HG03175 (cell line): ENCODE results near the gene POLG2.
"Not testable (repeated sequence)": the region's sequence is repeated elsewhere in the genome, so short reads cannot be mapped to it uniquely, and the experiment has no call there.

Source experiments
- ATAC-seq: cut with Tn5 transposase; IDR thresholded peaks from one replicate; pipeline ENCODE4 v1.9.1; 2021; ENCODE audit warnings: mild to moderate bottlenecking, moderate library complexity; ENCODE audit not compliant: unreplicated experiment

The POLG2 gene

DNA sequence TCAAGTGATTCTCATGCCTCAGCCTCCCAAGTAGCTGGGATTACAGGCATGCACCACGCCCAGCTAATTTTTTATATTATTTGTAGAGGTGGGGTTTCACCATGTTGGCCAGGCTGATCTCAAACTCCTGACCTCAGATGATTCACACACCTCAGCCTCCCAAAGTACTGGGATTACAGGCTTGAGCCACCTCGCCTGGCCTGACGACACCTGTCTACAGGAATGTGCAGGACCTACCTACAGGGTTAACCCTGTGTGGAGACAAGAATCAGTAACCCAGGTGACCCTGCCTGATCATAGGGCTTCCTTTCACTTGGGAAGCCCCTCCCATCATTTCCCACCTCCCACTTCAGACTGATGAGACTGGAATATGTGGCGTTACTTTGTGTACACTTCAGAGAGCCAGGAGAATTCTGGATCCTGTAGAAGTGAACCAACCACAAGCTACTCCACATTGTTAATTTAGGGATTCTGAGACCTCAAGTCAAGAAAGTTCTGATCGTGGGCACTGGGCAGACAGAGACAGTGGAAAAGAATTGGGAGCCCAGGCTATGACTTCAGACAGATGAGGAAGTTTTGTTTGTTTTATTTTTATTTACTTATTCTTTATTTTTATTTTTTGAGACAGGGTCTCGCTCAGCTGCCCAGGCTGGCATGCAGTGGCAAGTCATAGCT is 53.6 kb downstream of the POLG2 start:
- no peak for ATAC-seq

DNA sequence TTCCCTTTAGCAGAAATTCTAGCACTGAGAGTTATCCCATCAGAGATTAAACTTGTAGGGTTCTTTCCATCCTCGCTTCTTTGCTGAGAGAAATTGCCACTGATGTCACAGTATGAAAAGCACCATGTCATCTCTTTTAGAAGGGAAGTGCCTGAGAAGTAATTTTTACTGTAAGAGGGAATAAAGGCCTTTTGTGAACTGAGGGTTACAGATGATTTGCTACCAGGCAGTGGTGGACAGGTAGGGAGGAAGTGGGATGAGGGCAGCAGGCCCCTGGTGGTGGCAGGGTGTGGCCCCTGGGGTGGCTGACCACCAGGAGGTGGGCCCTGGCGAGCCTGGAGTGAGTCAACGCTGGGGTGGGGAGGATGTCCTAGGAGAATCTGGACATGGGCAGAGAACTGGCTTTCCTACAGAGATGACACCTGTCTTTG is 54.3 kb downstream of the POLG2 start:
- ATAC-seq: no peak

DNA sequence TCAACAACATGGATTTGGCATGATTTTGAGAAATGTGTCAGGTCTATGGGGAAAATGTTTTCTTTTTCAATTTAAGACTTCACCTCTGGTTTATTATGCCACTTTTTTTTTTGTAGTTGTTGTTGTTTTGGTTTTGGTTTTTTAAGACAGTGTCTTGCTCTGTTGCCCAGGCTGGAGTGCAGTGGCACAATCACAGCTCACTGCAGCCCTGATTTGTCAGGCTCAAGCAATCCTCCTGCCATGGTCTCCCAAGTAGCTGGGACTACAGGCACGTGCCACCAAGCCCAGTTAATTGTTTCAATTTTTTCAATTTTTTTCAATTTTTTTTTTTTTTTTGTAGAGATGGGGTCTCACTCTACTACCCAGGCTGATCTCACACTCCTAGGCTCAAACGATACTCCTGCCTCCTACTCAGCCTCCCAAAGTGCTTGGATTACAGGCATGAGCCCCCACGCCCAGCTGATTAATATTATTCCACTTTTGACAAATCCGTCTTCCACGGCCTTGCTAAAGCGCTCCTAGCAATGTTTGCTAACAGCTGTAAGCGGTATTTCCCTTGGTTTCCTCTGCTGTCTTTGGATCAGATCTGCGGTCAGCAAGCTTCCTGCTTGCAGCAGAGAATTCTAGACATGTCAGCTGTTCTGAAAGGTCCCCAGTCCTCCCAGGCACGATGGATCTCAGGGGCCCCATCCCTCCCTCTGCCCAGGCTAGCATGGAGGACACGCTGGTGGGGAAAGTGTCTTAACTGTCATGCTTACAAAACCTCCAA is 54.9 kb downstream of the POLG2 start:
- ATAC-seq: no peak

DNA sequence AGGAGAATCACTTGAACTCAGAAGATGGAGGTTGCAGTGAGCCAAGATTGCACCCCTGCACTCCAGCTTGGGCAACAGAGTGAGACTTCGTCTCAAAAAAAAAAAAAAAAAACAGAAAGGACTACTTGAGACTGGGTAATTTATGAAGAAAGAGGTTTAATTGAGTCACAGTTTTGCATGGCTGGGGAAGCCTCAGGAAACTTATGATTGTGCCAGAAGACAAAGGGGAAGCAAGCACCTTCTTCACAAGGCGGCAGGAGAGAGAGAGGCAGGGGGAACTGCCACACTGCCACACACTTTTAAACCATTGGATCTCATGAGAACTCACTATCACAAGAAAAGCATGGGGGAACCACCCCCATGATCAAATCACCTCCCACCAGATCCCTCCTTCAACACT is 56.9 kb downstream of the POLG2 start:
- ATAC-seq: no peak

DNA sequence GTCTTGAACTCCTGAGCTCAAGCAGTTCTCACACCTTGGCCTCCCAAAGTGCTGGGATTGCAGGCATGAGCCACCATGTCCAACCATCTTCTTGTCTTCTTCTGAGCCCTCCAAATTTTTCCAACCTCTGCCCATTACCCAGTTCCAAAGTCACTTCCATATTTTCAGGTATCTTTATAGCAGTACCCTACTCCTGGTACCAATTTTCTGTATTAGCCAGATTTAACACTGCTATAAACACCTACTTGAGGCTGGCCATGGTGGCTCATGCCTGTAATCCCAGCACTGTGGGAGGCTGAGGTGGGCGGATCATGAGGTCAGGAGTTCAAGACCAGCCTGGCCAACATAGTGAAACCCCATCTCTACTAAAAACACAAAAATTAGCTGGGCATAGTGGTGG is 57.3 kb downstream of the POLG2 start:
- ATAC-seq: not testable (repeated sequence)

DNA sequence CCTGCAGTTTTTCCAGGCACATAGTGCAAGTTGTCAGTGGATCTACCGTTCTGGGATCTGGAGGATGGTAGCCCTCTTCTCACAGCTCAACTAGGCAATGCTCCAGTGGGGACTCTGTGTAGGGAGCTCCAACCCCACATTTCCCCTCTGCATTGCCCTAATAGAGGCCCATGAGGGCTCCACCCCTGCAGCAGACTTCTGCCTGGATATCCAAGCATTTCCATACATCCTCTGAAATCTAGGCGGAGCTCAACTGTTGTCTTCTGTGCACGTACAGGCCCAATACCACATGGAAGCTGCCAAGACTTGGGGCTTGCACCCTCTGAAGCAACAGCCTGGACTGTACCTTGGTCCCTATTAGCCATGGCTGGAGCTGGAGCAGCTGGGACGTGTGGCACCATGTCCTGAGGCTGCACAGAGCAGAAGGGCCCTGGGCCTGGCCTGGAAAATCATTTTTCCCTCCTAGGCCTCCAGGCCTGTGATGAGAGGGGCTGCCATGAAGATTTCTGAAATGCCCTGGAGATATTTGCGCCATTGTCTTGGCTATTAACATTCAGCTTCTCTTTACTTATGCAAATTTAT is 58.8 kb downstream of the POLG2 start:
- ATAC-seq: no peak

DNA sequence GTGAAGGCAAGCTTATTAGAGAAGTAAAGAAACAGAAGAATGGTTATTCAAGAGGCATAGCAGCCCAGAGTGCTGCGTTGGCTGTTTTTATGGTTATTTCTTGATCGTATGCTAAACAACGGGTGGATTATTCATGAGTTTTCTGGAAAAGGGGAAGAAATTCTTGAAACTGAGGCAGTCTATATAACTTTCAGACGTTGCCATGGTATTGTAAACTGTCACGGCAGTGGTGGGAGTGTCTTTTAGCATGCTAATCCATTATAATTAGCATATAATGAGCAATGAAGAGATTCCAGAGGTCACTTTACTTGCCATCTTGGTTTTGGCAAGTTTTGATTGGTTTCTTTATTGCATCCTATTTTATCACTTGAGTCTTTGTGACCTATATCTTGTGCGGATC is 65.3 kb downstream of the POLG2 start:
- no peak for ATAC-seq

DNA sequence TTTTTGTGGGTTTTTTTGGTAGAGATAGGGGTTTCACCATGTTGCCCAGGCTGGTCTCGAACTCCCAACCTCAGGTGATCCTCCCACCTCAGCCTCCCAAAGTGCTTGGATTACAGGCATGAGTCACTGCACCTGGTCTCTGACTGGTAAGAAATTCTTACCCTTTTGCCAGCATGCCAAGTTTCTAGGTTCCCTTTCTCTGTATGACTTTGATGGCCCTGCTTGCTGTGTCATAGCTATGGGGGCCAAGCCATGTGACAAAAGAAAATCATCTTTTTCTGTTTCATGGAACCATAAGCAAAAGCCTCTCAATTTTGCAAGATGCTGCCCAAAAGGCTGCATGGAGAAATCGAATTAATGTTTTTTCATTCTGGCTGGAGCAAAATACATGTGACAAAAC is 66.8 kb downstream of the POLG2 start:
- not testable (repeated sequence) for ATAC-seq

DNA sequence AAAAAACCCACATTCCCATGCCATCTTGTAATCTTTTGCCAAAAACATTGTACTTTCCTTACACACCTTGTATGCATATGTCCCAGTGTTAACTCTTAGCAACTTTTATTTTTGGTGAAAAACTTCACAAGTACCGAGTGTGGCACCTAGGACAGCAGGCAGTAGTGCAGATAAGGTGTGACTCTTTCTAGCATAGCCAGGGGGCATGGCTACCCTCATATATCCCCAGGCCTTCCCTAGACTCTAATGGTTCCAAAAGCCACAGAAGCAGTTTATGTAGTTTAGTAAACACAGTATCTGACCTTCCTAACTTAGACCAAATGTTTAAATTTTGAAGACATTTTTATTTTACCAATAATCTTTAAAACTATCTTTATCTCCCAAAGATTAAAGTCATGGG is 68.4 kb downstream of the POLG2 start:
- ATAC-seq: no peak
